A549 treated with ZK216348 at 1 μM for 4 hours (cell line): ENCODE measurements around the gene GPATCH3. TPM values are rescaled to one million over a fixed set of nuclear protein-coding genes. Genes with fewer than 3 reads are reported as not detected.

Source experiments
- total RNA-seq: library from RNA; stranded (reverse); fragments of 200-300 nt; extraction: Qiagen RNA extraction; gene quantifications from 5 replicates; pipeline ENCODE4 v1.2.3, GENCODE V29; 2022; ENCODE audit warnings: low read depth

GPATCH3 gene, protein sequence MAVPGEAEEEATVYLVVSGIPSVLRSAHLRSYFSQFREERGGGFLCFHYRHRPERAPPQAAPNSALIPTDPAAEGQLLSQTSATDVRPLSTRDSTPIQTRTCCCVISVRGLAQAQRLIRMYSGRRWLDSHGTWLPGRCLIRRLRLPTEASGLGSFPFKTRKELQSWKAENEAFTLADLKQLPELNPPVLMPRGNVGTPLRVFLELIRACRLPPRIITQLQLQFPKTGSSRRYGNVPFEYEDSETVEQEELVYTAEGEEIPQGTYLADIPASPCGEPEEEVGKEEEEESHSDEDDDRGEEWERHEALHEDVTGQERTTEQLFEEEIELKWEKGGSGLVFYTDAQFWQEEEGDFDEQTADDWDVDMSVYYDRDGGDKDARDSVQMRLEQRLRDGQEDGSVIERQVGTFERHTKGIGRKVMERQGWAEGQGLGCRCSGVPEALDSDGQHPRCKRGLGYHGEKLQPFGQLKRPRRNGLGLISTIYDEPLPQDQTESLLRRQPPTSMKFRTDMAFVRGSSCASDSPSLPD
- total RNA-seq: 9.0 to 12.2 TPM (median 10.6 TPM) in 5 replicates

DNA sequence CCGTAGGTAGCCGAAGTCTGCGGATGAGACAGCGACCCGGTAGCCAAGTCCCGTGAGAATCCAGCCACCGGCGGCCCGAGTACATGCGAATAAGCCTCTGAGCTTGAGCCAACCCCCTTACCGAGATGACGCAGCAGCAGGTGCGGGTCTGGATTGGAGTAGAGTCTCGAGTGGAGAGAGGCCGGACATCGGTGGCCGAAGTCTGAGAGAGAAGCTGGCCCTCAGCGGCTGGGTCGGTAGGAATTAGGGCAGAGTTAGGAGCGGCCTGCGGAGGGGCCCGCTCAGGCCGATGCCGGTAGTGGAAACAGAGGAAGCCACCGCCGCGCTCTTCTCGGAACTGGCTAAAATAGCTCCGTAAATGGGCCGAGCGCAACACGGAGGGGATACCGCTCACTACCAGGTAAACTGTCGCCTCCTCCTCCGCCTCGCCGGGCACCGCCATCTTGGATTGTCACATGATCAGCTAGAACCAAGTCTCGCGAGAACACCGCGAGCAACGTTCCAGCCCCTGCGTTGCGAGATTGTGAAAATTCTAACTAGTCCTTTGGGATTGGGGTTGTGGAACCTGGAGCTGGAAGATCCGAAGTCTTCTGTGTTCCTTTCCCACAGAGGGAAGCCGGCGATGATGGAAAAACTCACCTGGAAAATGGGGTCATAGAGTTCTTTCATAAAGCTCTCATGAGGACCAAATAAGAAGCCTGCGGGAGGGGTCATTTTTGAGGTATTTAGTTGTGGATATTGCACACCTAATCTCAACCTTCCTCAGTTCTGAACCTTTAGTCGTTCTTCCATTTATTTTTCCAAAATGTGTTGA is at the start of gene GPATCH3:
Gene GPATCH3 (minus strand): TSS at position 467 of the 814 bp plus-strand sequence. CDS start 25 bp downstream, at position 442.

DNA sequence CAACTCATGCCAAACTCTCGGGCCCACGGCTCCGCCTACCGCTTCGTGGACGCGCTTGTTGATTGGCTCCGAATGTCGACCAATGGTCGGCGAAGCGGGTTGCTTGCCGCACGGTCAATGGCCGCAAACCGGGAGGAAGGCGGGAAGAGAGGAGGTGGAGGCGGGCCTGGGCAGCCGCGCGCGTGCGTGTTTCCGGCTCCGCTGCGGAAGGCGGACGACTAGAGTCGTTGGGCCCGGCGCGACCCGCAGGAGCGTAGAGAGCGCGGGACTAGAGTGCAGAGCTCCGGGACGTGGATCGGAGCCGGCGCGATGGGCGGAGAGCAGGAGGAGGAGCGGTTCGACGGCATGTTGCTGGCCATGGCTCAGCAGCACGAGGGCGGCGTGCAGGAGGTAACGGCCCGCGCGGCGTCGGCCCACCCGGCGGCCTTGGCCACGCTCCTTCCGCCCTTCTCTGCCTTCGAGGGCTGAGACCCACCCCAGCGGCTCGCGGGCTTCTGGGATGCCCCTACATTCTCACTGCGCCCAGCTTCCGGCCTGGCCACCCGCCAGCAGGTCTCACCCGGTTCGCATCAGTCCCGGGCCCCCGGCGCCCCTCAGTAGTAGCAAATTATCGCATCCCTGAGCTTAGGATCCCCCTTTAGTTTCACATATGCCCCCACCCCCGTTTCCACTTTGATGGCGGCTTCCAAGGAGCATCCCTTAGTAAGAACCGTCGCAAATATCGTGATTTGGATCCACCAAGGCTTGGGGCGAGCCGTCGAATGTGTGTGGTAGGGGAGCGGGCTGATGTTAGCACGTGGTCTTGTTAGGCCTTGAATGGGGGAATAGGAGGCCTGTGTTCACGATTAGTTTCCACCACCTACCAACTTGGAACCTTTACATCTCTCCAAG is 21.5 kb upstream of the GPATCH3 start, which contains the start of gene NUDC:
Gene NUDC (plus strand): TSS at position 204 of the 891 bp plus-strand sequence. CDS start 106 bp downstream, at position 310.

DNA sequence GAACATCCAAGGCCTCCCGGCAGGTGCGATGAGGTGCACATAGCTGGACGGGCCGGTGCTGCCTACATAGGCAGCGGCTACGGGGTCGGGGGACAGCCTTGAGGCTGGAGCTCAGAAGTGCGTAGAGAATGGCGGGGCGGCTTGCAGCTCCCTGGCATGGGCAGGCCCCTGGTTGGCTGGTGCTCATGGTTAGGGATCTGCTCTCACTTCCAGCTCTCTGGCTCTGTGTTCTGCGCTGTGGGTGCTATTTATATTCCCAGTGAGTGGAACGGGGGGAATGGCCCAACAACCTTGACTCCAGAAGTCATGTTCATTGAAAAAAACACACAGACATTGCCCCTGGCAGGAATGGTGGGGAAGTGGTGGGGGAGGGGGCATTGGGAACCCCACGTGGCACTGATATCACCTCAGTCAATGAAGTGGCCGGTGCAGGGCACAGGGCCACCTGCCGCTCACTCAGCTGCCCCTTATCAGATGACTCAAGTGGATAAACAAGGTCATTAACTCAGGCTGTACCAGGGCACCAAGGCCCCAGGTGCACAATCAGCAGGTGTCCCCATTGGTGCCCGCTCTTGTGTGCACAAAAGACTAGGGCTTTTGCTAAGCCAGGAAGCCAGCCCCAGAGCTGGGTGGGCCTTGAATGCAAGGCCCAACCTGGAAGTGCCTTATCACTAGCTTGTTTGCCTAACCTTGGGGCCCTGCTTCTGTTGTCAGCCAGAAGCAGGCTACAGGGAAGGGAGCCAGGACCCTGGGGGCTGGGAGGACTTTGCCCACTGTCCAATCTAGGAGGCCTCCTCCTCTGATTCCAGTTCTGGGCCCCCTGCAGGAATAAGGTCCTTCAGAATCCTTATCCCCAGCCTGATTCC is 13.7 kb upstream of the GPATCH3 start, which contains the start of gene NR0B2:
Gene NR0B2 (minus strand): TSS at position 222 of the 866 bp plus-strand sequence. CDS start 35 bp downstream, at position 187.

DNA sequence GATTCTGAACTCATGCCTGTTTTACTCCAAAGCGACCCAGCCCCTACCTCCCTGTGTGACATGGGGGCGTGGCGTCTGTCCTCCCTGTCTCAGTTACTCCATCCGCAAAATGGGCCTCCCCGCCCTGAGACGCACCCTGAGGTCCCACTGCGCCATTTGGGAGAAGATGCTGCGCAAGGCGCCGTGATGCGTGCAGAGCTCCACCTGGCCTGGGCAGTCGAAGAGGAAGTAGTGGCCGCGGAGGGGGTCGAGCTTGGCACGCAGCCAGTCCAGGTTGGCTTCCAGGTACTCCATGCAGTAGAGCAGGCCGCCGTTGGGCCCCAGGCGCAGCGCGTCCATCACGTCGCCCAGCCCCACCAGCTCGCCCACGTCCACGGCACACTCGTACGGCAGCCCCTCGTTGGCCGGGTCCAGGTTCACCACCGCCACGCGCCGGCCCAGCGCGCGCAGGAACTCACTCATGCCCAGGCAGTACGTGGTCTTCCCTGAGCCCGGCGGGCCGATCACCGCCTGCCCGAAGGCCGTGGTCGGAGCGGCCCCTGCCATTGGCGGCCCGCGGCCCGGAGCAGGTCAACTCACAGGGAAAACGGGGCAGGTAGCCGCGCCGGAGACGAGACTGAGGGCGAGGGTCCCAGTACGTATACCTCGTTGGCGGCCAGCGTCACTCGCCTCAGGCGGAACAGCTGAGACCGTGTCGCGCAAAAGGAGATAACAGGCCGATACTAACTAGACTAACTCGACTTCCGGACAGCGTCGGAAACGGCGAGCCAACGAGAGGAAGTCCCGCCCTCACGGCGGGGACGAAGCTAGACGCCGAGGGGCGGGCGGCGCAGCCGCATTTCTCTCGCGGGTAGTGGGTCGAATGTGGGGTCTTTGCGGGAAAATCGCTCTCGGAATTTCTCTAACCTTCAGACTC is 10.5 kb downstream of the GPATCH3 start, which contains the start of gene GPN2:
Gene GPN2 (minus strand): TSS at position 733 of the 916 bp plus-strand sequence. CDS start 187 bp downstream, at position 546.

DNA sequence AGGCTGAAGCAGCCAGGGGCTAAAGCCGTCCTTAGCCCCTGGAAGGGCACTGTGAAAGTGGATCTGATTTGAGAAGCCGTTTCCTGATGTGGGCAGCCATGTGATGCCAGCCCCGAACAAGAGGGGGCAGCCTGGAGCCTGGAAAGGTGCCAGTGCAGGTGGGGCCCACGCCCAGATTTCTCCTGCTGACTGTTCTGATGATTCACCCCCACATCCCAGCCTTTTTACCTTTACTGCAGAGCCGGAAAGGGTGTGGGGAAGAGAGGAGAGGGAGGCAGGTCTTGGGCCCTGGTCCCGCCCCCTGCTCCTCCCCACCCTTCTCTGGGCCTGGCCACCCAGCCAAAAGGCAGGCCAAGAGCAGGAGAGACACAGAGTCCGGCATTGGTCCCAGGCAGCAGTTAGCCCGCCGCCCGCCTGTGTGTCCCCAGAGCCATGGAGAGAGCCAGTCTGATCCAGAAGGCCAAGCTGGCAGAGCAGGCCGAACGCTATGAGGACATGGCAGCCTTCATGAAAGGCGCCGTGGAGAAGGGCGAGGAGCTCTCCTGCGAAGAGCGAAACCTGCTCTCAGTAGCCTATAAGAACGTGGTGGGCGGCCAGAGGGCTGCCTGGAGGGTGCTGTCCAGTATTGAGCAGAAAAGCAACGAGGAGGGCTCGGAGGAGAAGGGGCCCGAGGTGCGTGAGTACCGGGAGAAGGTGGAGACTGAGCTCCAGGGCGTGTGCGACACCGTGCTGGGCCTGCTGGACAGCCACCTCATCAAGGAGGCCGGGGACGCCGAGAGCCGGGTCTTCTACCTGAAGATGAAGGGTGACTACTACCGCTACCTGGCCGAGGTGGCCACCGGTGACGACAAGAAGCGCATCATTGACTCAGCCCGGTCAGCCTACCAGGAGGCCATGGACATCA is 37.2 kb downstream of the GPATCH3 start, which contains the start of gene SFN:
Gene SFN (plus strand): TSS at position 369 of the 904 bp plus-strand sequence. CDS start 64 bp downstream, at position 433.

Other genes with a start within 250 kb of the GPATCH3 start
- 28.0 to 39.7 TPM (median 36.1 TPM) in 5 replicates for gene ARID1A, start 204.5 kb downstream of the GPATCH3 start, total RNA-seq
- gene PIGV, start 112.5 kb downstream of the GPATCH3 start, total RNA-seq: 5.2 to 7.6 TPM (median 6.0 TPM) in 5 replicates
- 31.9 to 43.5 TPM (median 40.6 TPM) in 5 replicates for gene ZDHHC18, start 73.8 kb downstream of the GPATCH3 start, total RNA-seq
- gene SFN, start 37.3 kb downstream of the GPATCH3 start, total RNA-seq: 393 to 693 TPM (median 641 TPM) in 5 replicates
- gene GPN2, start 10.2 kb downstream of the GPATCH3 start, total RNA-seq: 21.6 to 34.0 TPM (median 25.9 TPM) in 5 replicates
- not detected in 5 replicates for gene NR0B2, start 13.5 kb upstream of the GPATCH3 start, total RNA-seq
- gene NUDC, start 21.3 kb upstream of the GPATCH3 start, total RNA-seq: 128 to 160 TPM (median 136 TPM) in 5 replicates
- 0.08 TPM in 2 of 5 replicates, not detected in the others for gene KDF1, start 60.0 kb upstream of the GPATCH3 start, total RNA-seq
- 171 to 270 TPM (median 266 TPM) in 5 replicates for gene TRNP1, start 93.2 kb upstream of the GPATCH3 start, total RNA-seq
- 0.88 to 1.7 TPM (median 1.4 TPM) in 5 replicates for gene TENT5B, start 112.4 kb upstream of the GPATCH3 start, total RNA-seq